HEK293 (cell line): ENCODE measurements around the gene ACVR2A.

Experiments used
- CTCF ChIA-PET: fragments of 350-600 bp; formaldehyde crosslinking; extraction: SDS; loops from one replicate; lab custom pipeline; 2021; ENCODE audit warnings: antibody characterized with exemption; lab: Yijun Ruan, JAX
- POLR2A ChIA-PET: fragments of 300-600 bp; formaldehyde crosslinking; extraction: SDS; loops from one replicate; lab custom pipeline; 2020; ENCODE audit warnings: antibody characterized with exemption, inconsistent platforms; lab: Yijun Ruan, JAX
- H3K27ac ChIP-seq: fragments of 200-500 bp; sonication (Bioruptor generic); 2 replicates; pipeline ENCODE4 v1.5.1; 2014; ENCODE audit warnings: low read depth, low read length, control low read depth, inconsistent platforms; ENCODE audit errors: extremely low read depth
- H3K36me3 ChIP-seq, 2 experiments: fragments of 200-500 bp in 1 of 2; sonication (Bioruptor generic) in 1 of 2; 1 replicate in 1 of 2; 2 replicates in 1 of 2; pipeline ENCODE4 v1.5.1; 2014 to 2017; ENCODE audit warnings: inconsistent platforms in 2 of 2, low read length in 2 of 2; ENCODE audit not compliant: control insufficient read depth in 2 of 2, insufficient read depth in 1 of 2
- H3K4me1 ChIP-seq: fragments of 200-500 bp; sonication (Bioruptor generic); 2 replicates; pipeline ENCODE4 v1.5.1; 2014; ENCODE audit warnings: mild to moderate bottlenecking, low read length, inconsistent platforms; ENCODE audit not compliant: control insufficient read depth, insufficient read depth
- H3K4me3 ChIP-seq: 2 replicates; pipeline ENCODE4 v1.5.1; 2011; ENCODE audit warnings: low read depth, mild to moderate bottlenecking, control low read depth, low read length, moderate library complexity
- H3K9me3 ChIP-seq: fragments of 200-500 bp; sonication (Bioruptor generic); 2 replicates; pipeline ENCODE4 v1.5.1; 2014; ENCODE audit warnings: low read depth, low read length, inconsistent platforms; ENCODE audit not compliant: control insufficient read depth, insufficient read depth
- ATF2 ChIP-seq: fragments of 450-650 bp; formaldehyde crosslinking; IDR thresholded peaks from 2 replicates; pipeline ENCODE4 v1.5.1; 2016; ENCODE audit warnings: missing biosample characterization, missing genetic modification characterization, low read depth
- GLI4 ChIP-seq: fragments of 450-650 bp; formaldehyde crosslinking; IDR thresholded peaks from 2 replicates; pipeline ENCODE4 v1.5.1; 2016; ENCODE audit warnings: missing biosample characterization, missing genetic modification characterization
- HOXC10 ChIP-seq: sonication (generic); formaldehyde crosslinking; IDR thresholded peaks from 2 replicates; pipeline ENCODE4 v1.8.1; 2023; ENCODE audit warnings: mild to moderate bottlenecking, missing genetic modification reagents
- KLF10 ChIP-seq: fragments of 450-650 bp; IDR thresholded peaks from 2 replicates; pipeline ENCODE4 v1.5.1; 2018; ENCODE audit warnings: missing biosample characterization, mild to moderate bottlenecking, missing genetic modification characterization
- KLF17 ChIP-seq: fragments of 450-650 bp; formaldehyde crosslinking; IDR thresholded peaks from 2 replicates; pipeline ENCODE4 v1.5.1; 2016; ENCODE audit warnings: missing biosample characterization, missing genetic modification characterization
- MEIS1 ChIP-seq: sonication (generic); formaldehyde crosslinking; IDR thresholded peaks from 2 replicates; pipeline ENCODE4 v1.8.1; 2022; ENCODE audit warnings: missing genetic modification reagents, mild to moderate bottlenecking, borderline replicate concordance
- SCRT1 ChIP-seq: fragments of 450-650 bp; formaldehyde crosslinking; IDR thresholded peaks from 2 replicates; pipeline ENCODE4 v1.5.1; 2016; ENCODE audit warnings: missing biosample characterization, missing genetic modification characterization, borderline replicate concordance
- WT1 ChIP-seq: fragments of 450-650 bp; formaldehyde crosslinking; IDR thresholded peaks from 2 replicates; pipeline ENCODE4 v1.5.1; 2016; ENCODE audit warnings: missing biosample characterization, missing genetic modification characterization
- ZBTB17 ChIP-seq: fragments of 450-650 bp; formaldehyde crosslinking; IDR thresholded peaks from 2 replicates; pipeline ENCODE4 v1.5.1; 2016; ENCODE audit warnings: missing biosample characterization, missing genetic modification characterization
- ZNF10 ChIP-seq: fragments of 450-650 bp; formaldehyde crosslinking; IDR thresholded peaks from 2 replicates; pipeline ENCODE4 v1.5.1; 2017; ENCODE audit warnings: missing biosample characterization, missing genetic modification characterization
- ZNF112 ChIP-seq: fragments of 450-650 bp; formaldehyde crosslinking; IDR thresholded peaks from 2 replicates; pipeline ENCODE4 v1.5.0; 2017; ENCODE audit warnings: missing biosample characterization, missing genetic modification characterization
- ZNF16 ChIP-seq: fragments of 450-650 bp; formaldehyde crosslinking; IDR thresholded peaks from 2 replicates; pipeline ENCODE4 v1.5.1; 2016; ENCODE audit warnings: low read depth, missing biosample characterization, missing genetic modification characterization
- ZNF174 ChIP-seq: fragments of 450-650 bp; formaldehyde crosslinking; IDR thresholded peaks from 2 replicates; pipeline ENCODE4 v1.5.0; 2017; ENCODE audit warnings: missing biosample characterization, mild to moderate bottlenecking, missing genetic modification characterization
- ZNF211 ChIP-seq: fragments of 450-650 bp; formaldehyde crosslinking; IDR thresholded peaks from 2 replicates; pipeline ENCODE4 v1.5.1; 2016; ENCODE audit warnings: low read depth, missing biosample characterization, missing genetic modification characterization
- ZNF24 ChIP-seq: fragments of 450-650 bp; formaldehyde crosslinking; IDR thresholded peaks from 2 replicates; pipeline ENCODE4 v1.5.1; 2016; ENCODE audit warnings: missing biosample characterization, missing genetic modification characterization
- ZNF341 ChIP-seq: fragments of 450-650 bp; formaldehyde crosslinking; IDR thresholded peaks from 2 replicates; pipeline ENCODE4; 2016; ENCODE audit warnings: low read depth, missing biosample characterization, missing genetic modification characterization
- ZNF366 ChIP-seq: fragments of 450-650 bp; formaldehyde crosslinking; conservative IDR thresholded peaks from 2 replicates; pipeline ENCODE4 v1.5.1; 2016; ENCODE audit warnings: missing biosample characterization, missing genetic modification characterization
- ZNF416 ChIP-seq: fragments of 450-650 bp; formaldehyde crosslinking; IDR thresholded peaks from 2 replicates; pipeline ENCODE4 v1.5.1; 2016; ENCODE audit warnings: missing biosample characterization, missing genetic modification characterization
- ZNF571 ChIP-seq: fragments of 450-650 bp; formaldehyde crosslinking; IDR thresholded peaks from 2 replicates; pipeline ENCODE4 v1.5.0; 2017; ENCODE audit warnings: missing biosample characterization, missing genetic modification characterization
- ZNF610 ChIP-seq: fragments of 450-650 bp; formaldehyde crosslinking; IDR thresholded peaks from 2 replicates; pipeline ENCODE4 v1.5.1; 2016; ENCODE audit warnings: missing biosample characterization, missing genetic modification characterization, borderline replicate concordance
- ZNF654 ChIP-seq: fragments of 450-650 bp; formaldehyde crosslinking; IDR thresholded peaks from 2 replicates; pipeline ENCODE4 v1.5.1; 2016; ENCODE audit warnings: low read depth, missing biosample characterization, missing genetic modification characterization
- ZNF664 ChIP-seq: fragments of 450-650 bp; formaldehyde crosslinking; IDR thresholded peaks from 2 replicates; pipeline ENCODE4 v1.5.1; 2016; ENCODE audit warnings: missing biosample characterization, missing genetic modification characterization
- ZNF670 ChIP-seq: fragments of 450-650 bp; formaldehyde crosslinking; IDR thresholded peaks from 2 replicates; pipeline ENCODE4 v1.5.1; 2016; ENCODE audit warnings: missing biosample characterization, missing genetic modification characterization, low read depth
- ZNF776 ChIP-seq: fragments of 450-650 bp; formaldehyde crosslinking; IDR thresholded peaks from 2 replicates; pipeline ENCODE4 v1.5.0; 2017; ENCODE audit warnings: missing biosample characterization, missing genetic modification characterization, borderline replicate concordance
- ZNF791 ChIP-seq: fragments of 450-650 bp; formaldehyde crosslinking; IDR thresholded peaks from 2 replicates; pipeline ENCODE4 v1.5.1; 2016; ENCODE audit warnings: missing biosample characterization, missing genetic modification characterization
- ZSCAN23 ChIP-seq: fragments of 450-650 bp; formaldehyde crosslinking; IDR thresholded peaks from 2 replicates; pipeline ENCODE4 v1.5.1; 2016; ENCODE audit warnings: missing biosample characterization, missing genetic modification characterization
- TF ChIP-seq, protein P1 (sequence below): fragments of 450-650 bp; formaldehyde crosslinking; IDR thresholded peaks from 2 replicates; pipeline ENCODE4 v1.5.1; 2016; ENCODE audit warnings: missing biosample characterization, missing genetic modification characterization
- TF ChIP-seq, protein P2 (sequence below): fragments of 450-650 bp; formaldehyde crosslinking; IDR thresholded peaks from 2 replicates; pipeline ENCODE4 v1.5.1; 2017; ENCODE audit warnings: missing biosample characterization, missing genetic modification characterization

The ACVR2A gene

GRCh38 chr2:147818741-147819140, 26.1 kb upstream of the ACVR2A start:
- TF ChIP-seq GLI4 (tag by site-specific recombination) (no peak), ZNF16 (tag by site-specific recombination) (no peak), ZNF10 (tag by site-specific recombination) (no peak), ZNF664 (no peak), MEIS1 (CRISPR knock-in tag) (no peak), ZNF776 (no peak), KLF10 (tag by site-specific recombination) (no peak), ZNF670 (tag by site-specific recombination) (no peak), ZNF416 (tag by site-specific recombination) (no peak), ATF2 (tag by site-specific recombination) (no peak), ZNF791 (tag by site-specific recombination) (no peak), ZNF366 (tag by site-specific recombination) (no peak), ZNF610 (no peak)
- TF ChIP-seq, protein P1, sequence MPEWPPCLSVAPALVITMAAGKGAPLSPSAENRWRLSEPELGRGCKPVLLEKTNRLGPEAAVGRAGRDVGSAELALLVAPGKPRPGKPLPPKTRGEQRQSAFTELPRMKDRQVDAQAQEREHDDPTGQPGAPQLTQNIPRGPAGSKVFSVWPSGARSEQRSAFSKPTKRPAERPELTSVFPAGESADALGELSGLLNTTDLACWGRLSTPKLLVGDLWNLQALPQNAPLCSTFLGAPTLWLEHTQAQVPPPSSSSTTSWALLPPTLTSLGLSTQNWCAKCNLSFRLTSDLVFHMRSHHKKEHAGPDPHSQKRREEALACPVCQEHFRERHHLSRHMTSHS (tag by site-specific recombination): no peak
- Histone ChIP-seq H3K4me3 (no peak overlapping the region), H3K4me1 (no peaks in the 10 kb centered on the region), H3K27ac (no peak overlapping the region), H3K9me3 (no peaks in the 10 kb centered on the region), H3K36me3 (no peaks in the 10 kb centered on the region)
- POLR2A ChIA-PET: no interaction called here
- CTCF ChIA-PET: no interaction called here

- Histone ChIP-seq H3K27ac (no peak overlapping the region), H3K4me1 (no peaks in the 10 kb centered on the region), H3K4me3 (no peak overlapping the region), H3K9me3 (no peaks in the 10 kb centered on the region), H3K36me3 (no peaks in the 10 kb centered on the region)
- CTCF ChIA-PET: no interaction called here
- TF ChIP-seq HOXC10 (CRISPR knock-in tag) (no peak), ZNF654 (tag by site-specific recombination) (no peak), WT1 (no peak), ZNF24 (tag by site-specific recombination) (no peak), ZSCAN23 (tag by site-specific recombination) (no peak), SCRT1 (no peak), ZNF174 (no peak), ZNF211 (tag by site-specific recombination) (no peak)
- POLR2A ChIA-PET: no interaction called here
Observed at GRCh38 chr2:147824620-147825019, 20.2 kb upstream of the ACVR2A start.

- H3K9me3 ChIP-seq: no peaks in the 10 kb centered on the region
- no peak overlapping the region for H3K27ac ChIP-seq
- no peaks in the 10 kb centered on the region for H3K4me1 ChIP-seq
- TF ChIP-seq KLF17 (tag by site-specific recombination): no peak
- no peak for TF ChIP-seq ZNF341 (tag by site-specific recombination)
- no peak for TF ChIP-seq ZNF112
- no peak for TF ChIP-seq ZNF571
- no peak for TF ChIP-seq ZBTB17 (tag by site-specific recombination)
- TF ChIP-seq, protein P2, sequence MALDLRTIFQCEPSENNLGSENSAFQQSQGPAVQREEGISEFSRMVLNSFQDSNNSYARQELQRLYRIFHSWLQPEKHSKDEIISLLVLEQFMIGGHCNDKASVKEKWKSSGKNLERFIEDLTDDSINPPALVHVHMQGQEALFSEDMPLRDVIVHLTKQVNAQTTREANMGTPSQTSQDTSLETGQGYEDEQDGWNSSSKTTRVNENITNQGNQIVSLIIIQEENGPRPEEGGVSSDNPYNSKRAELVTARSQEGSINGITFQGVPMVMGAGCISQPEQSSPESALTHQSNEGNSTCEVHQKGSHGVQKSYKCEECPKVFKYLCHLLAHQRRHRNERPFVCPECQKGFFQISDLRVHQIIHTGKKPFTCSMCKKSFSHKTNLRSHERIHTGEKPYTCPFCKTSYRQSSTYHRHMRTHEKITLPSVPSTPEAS (tag by site-specific recombination): no peak
- ChIA-PET CTCF (interaction anchor here (0.7 kb wide), 1 partner anchor 109 kb away, joined by 4 read pairs; no protein-coding TSS in a partner anchor), POLR2A (no interaction called here)
- H3K36me3 ChIP-seq: no peaks in the 10 kb centered on the region
- no peak overlapping the region for H3K4me3 ChIP-seq
Observed at GRCh38 chr2:147826278-147827087, 18.3 kb upstream of the ACVR2A start.
